Liver (tissue), 9 donors: ENCODE data around the gene EIF2S3. TPM values are rescaled to one million over a fixed set of nuclear protein-coding genes. Genes with fewer than 3 reads are reported as not detected.

ENCODE experiments used
- DNase-seq: peaks from one replicate; pipeline ENCODE4 v3.0.0-alpha.2; 2017; ENCODE audit warnings: low spot score
- H3K27ac ChIP-seq, 2 donors: one replicate each; pipeline ENCODE4 v1.7.0; 2013; ENCODE audit warnings: inconsistent platforms in 2 of 2, low read length in 2 of 2, control low read depth in 1 of 2, low read depth in 1 of 2, mild to moderate bottlenecking in 1 of 2
- H3K27me3 ChIP-seq, 4 donors: one replicate each; pipeline versions ENCODE4 v1.6.1 to v1.7.0; 2013; ENCODE audit warnings: low read length in 3 of 4, inconsistent platforms in 1 of 4, mild to moderate bottlenecking in 1 of 4, moderate library complexity in 1 of 4; ENCODE audit not compliant: control insufficient read depth in 4 of 4, insufficient read depth in 4 of 4
- H3K36me3 ChIP-seq, 4 donors: one replicate each; pipeline versions ENCODE4 v1.6.1 to v1.7.0; 2013; ENCODE audit warnings: low read length in 3 of 4, mild to moderate bottlenecking in 3 of 4, low read depth in 1 of 4, moderate library complexity in 1 of 4; ENCODE audit not compliant: control insufficient read depth in 4 of 4, insufficient read depth in 3 of 4
- H3K4me1 ChIP-seq, 4 donors: one replicate each; pipeline versions ENCODE4 v1.6.1 to v1.7.0; 2013; ENCODE audit warnings: low read length in 3 of 4, mild to moderate bottlenecking in 3 of 4, moderate library complexity in 1 of 4; ENCODE audit not compliant: control insufficient read depth in 4 of 4, insufficient read depth in 4 of 4
- H3K4me3 ChIP-seq, 3 donors: one replicate each; pipeline versions ENCODE4 v1.6.1 to v1.7.0; 2013; ENCODE audit warnings: low read length in 3 of 3, control low read depth in 1 of 3, low read depth in 1 of 3, mild to moderate bottlenecking in 1 of 3
- H3K9ac ChIP-seq, 2 donors: one replicate each; pipeline ENCODE4 v1.7.0; 2013; ENCODE audit warnings: low read length in 2 of 2, mild to moderate bottlenecking in 2 of 2, moderate library complexity in 2 of 2, control low read depth in 1 of 2, low read depth in 1 of 2
- H3K9me3 ChIP-seq, 4 donors: one replicate each; pipeline versions ENCODE4 v1.6.1 to v1.7.0; 2013; ENCODE audit warnings: low read length in 3 of 4; ENCODE audit not compliant: control insufficient read depth in 4 of 4
- ATF3 ChIP-seq: IDR thresholded peaks from 2 replicates; pipeline ENCODE4 v1.6.1; 2016; ENCODE audit warnings: antibody characterized with exemption
- CTCF ChIP-seq: fragments of 150-350 bp; IDR thresholded peaks from 2 replicates; pipeline ENCODE4 v1.5.1; 2017; ENCODE audit warnings: improper control_type of control experiment, low read depth, low read length; ENCODE audit not compliant: missing input control
- EGR1 ChIP-seq, 2 donors: IDR thresholded peaks; 2 replicates each; pipeline ENCODE4 v1.6.1; 2016 to 2018; ENCODE audit warnings: antibody characterized with exemption in 2 of 2, low read depth in 2 of 2
- FOXA1 ChIP-seq: IDR thresholded peaks from 2 replicates; pipeline ENCODE4 v1.6.1; 2016; ENCODE audit warnings: antibody characterized with exemption
- FOXA2 ChIP-seq: IDR thresholded peaks from 2 replicates; pipeline ENCODE4 v1.6.1; 2016; ENCODE audit warnings: antibody characterized with exemption
- GABPA ChIP-seq, 2 donors: IDR thresholded peaks in 1 of 2; conservative IDR thresholded peaks in 1 of 2; 2 replicates each; pipeline ENCODE4 v1.6.1; 2016; ENCODE audit warnings: antibody characterized with exemption in 2 of 2, mild to moderate bottlenecking in 1 of 2, moderate library complexity in 1 of 2
- HNF4A ChIP-seq, 2 donors: conservative IDR thresholded peaks; 2 replicates each; pipeline ENCODE4 v1.6.1; 2016; ENCODE audit warnings: antibody characterized with exemption in 2 of 2, mild to moderate bottlenecking in 2 of 2
- HNF4G ChIP-seq: IDR thresholded peaks from 2 replicates; pipeline ENCODE4 v1.6.1; 2016; ENCODE audit warnings: antibody characterized with exemption
- JUND ChIP-seq, 2 donors: IDR thresholded peaks; 2 replicates each; pipeline ENCODE4 v1.6.1; 2016; ENCODE audit warnings: antibody characterized with exemption in 2 of 2
- MAX ChIP-seq: IDR thresholded peaks from 2 replicates; pipeline ENCODE4 v1.6.1; 2016; ENCODE audit warnings: antibody characterized with exemption
- NR2F2 ChIP-seq: IDR thresholded peaks from 2 replicates; pipeline ENCODE4 v1.6.1; 2016; ENCODE audit warnings: antibody characterized with exemption
- RAD21 ChIP-seq, 2 donors: IDR thresholded peaks; 2 replicates each; pipeline ENCODE4 v1.6.1; 2016; ENCODE audit warnings: antibody characterized with exemption in 2 of 2, mild to moderate bottlenecking in 2 of 2
- REST ChIP-seq: IDR thresholded peaks from 2 replicates; pipeline ENCODE4 v1.6.1; 2016; ENCODE audit warnings: antibody characterized with exemption, mild to moderate bottlenecking
- RXRA ChIP-seq, 2 donors: IDR thresholded peaks; 2 replicates each; pipeline ENCODE4 v1.6.1; 2017 to 2018; ENCODE audit warnings: antibody characterized with exemption in 2 of 2, mild to moderate bottlenecking in 1 of 2
- SP1 ChIP-seq: IDR thresholded peaks from 2 replicates; pipeline ENCODE4 v1.6.1; 2018; ENCODE audit warnings: antibody characterized with exemption, mild to moderate bottlenecking
- TAF1 ChIP-seq: conservative IDR thresholded peaks from 2 replicates; pipeline ENCODE4 v1.6.1; 2016; ENCODE audit warnings: antibody characterized with exemption, mild to moderate bottlenecking
- YY1 ChIP-seq: IDR thresholded peaks from 2 replicates; pipeline ENCODE4 v1.6.1; 2016; ENCODE audit warnings: antibody characterized with exemption, mild to moderate bottlenecking
- ZBTB33 ChIP-seq: IDR thresholded peaks from 2 replicates; pipeline ENCODE4 v1.6.1; 2016; ENCODE audit warnings: antibody characterized with exemption
- WGBS: extraction: QIAGEN DNeasy Blood & Tissue Kit; methylation state at CpG from one replicate; pipeline ENCODE4 v1.1.7; 2013; 5-methylcytosine and 5-hydroxymethylcytosine counted together
- polyA plus RNA-seq, 2 donors: library from polyadenylated mRNA; stranded (reverse) in 1 of 2; unstranded in 1 of 2; fragments of 200-250 nt in 1 of 2; fragments of >200 nt in 1 of 2; fragmentation: Nextera tagmentation in 1 of 2; extraction: Ambion mirVana in 1 of 2; gene quantifications; one replicate each; pipeline versions ENCODE4 v1.2.1 to v1.2.3, GENCODE V29; 2013 to 2015
- total RNA-seq, 2 donors: library from RNA; depleted of rRNA; stranded (reverse); fragments of >200 nt; gene quantifications; one replicate each; pipeline ENCODE4 v1.2.3, GENCODE V29; 2014
- donor health status: healthy.
- donor health status: healthy.
- donor health status: healthy.
- donor health status: healthy.
- donor health status: healthy.

The EIF2S3 gene
- total and polyA plus RNA-seq, 4 donors = 24.9 to 98.0 (median 47.4) TPM

GRCh38 chrX:24018809-24019208 is 35.9 kb upstream of the EIF2S3 start:
- WGBS = 64% methylated on average over 4 of the region's 4 CpGs

More at GRCh38 chrX:24018809-24019208, 35.9 kb upstream of the EIF2S3 start:
- H3K4me3 ChIP-seq = no peak overlapping the region
- peaks cover 0 to 2% (median 0%) of the 10 kb centered on the region in 4 donors for H3K36me3 ChIP-seq
- peaks cover 0 to 3% (median 0%) of the 10 kb centered on the region in 4 donors for H3K27me3 ChIP-seq
- no peak overlapping the region for H3K27ac ChIP-seq
- H3K9ac ChIP-seq = no peak overlapping the region
- no peaks in the 10 kb centered on the region for H3K9me3 ChIP-seq
- no peak for DNase-seq
- peaks cover 0 to 6% (median 3%) of the 10 kb centered on the region in 4 donors for H3K4me1 ChIP-seq
- TF ChIP-seq EGR1 (IDR thresholded peaks at IDR 0.05; ENCODE audit: low read depth in 2 of 2) (no peak), GABPA (IDR thresholded peaks at IDR 0.05 in 1 of 2, conservative IDR thresholded peaks at IDR 0.05 in 1 of 2) (no peak), NR2F2 (no peak), HNF4G (no peak), FOXA2 (no peak), ZBTB33 (no peak), TAF1 (no peak), YY1 (no peak), HNF4A (conservative IDR thresholded peaks at IDR 0.05) (no peak), SP1 (no peak), REST (no peak), MAX (no peak), CTCF (no peak), RXRA (IDR thresholded peaks at IDR 0.05) (no peak), RAD21 (IDR thresholded peaks at IDR 0.05) (no peak), JUND (IDR thresholded peaks at IDR 0.05) (no peak), ATF3 (no peak), FOXA1 (no peak)
